Measurements from ENCODE around the gene EVA1A. TPM values are rescaled to one million over a fixed set of nuclear protein-coding genes. Genes with fewer than 3 reads are reported as not detected.

The EVA1A gene
- total and polyA plus RNA-seq, 2 experiments from 2014 or later, result 4.6 to 7.9 TPM

- TF ChIP-seq EZH2 (IDR thresholded peaks at IDR 0.05; ENCODE audit: low read depth, unreplicated experiment) (no peak), ZNF114 (CRISPR knock-in tag; IDR thresholded peaks at IDR 0.05) (no peak), EZH2phosphoT487 (IDR thresholded peaks at IDR 0.05; ENCODE audit: unreplicated experiment) (no peak), JUNB (IDR thresholded peaks at IDR 0.05; ENCODE audit: unreplicated experiment) (no peak), ZNF331 (CRISPR knock-in tag; IDR thresholded peaks at IDR 0.05; ENCODE audit: low read depth) (no peak), ZNF462 (CRISPR knock-in tag; IDR thresholded peaks at IDR 0.05) (no peak), NANOG (IDR thresholded peaks at IDR 0.05; ENCODE audit: borderline replicate concordance) (no peak), CREB1 (CRISPR knock-in tag; IDR thresholded peaks at IDR 0.05; ENCODE audit: low read depth) (no peak)
Observed at GRCh38 chr2:75462721-75463120, 98.0 kb downstream of the EVA1A start (continued).

GRCh38 chr2:75462206-75462605 is 98.5 kb downstream of the EVA1A start:
- H3K9me3 Mint-ChIP-seq, result no peaks in the 10 kb centered on the region; the same call in 1 of the 3 replicates
- DNase-seq (ENCODE audit: low spot score), result no peak
- Histone ChIP-seq H2AFZ (no peak overlapping the region), H4K20me1 (replicated peaks; ENCODE audit: insufficient read depth) (no peaks in the 10 kb centered on the region), H3K36me3 (ENCODE audit: insufficient read depth) (no peaks in the 10 kb centered on the region), H3K79me2 (replicated peaks; ENCODE audit: insufficient read depth) (no peaks in the 10 kb centered on the region), H3K27ac (ENCODE audit: low read depth) (no peak overlapping the region), H3K9me2 (ENCODE audit: insufficient read depth) (no peaks in the 10 kb centered on the region), H3K4me3 (no peak overlapping the region), H3K4me1 (ENCODE audit: insufficient read depth) (peaks cover 9% of the 10 kb centered on the region; the same call in 1 of the 2 replicates), H3K4me2 (no peak overlapping the region), H3F3A (replicated peaks; ENCODE audit: low read depth) (no peaks in the 10 kb centered on the region), H3K27me3 (ENCODE audit: insufficient read depth) (no peaks in the 10 kb centered on the region)
- no peak overlapping the region for H3K27ac Mint-ChIP-seq
- ATAC-seq, result no peak
- H3K27me3 Mint-ChIP-seq (ENCODE audit: insufficient read depth, low read depth, poor library complexity), result no peaks in the 10 kb centered on the region
- no peak overlapping the region for H3K4me3 Mint-ChIP-seq
- H3K36me3 Mint-ChIP-seq (ENCODE audit: low read depth), result no peaks in the 10 kb centered on the region
- peaks cover 15% of the 10 kb centered on the region for H3K4me1 Mint-ChIP-seq
- TF ChIP-seq POLR2AphosphoS5 (IDR thresholded peaks at IDR 0.05; ENCODE audit: low read depth) (no peak), ZNF462 (CRISPR knock-in tag; IDR thresholded peaks at IDR 0.05) (no peak), EZH2 (IDR thresholded peaks at IDR 0.05; ENCODE audit: low read depth, unreplicated experiment) (no peak), STAT1 (IDR thresholded peaks at IDR 0.05; ENCODE audit: unreplicated experiment) (no peak)
